Measurements from ENCODE around the gene SP100. TPM values are rescaled to one million over a fixed set of nuclear protein-coding genes. Genes with fewer than 3 reads are reported as not detected.
"Not testable (repeated sequence)": the region's sequence is repeated elsewhere in the genome, so short reads cannot be mapped to it uniquely, and the experiment has no call there.

SP100 gene
- polyA plus RNA-seq, 1 donor (not counting 4 experiments of a cell fraction or from before 2014, with no cell fraction given): 136 TPM

DNA sequence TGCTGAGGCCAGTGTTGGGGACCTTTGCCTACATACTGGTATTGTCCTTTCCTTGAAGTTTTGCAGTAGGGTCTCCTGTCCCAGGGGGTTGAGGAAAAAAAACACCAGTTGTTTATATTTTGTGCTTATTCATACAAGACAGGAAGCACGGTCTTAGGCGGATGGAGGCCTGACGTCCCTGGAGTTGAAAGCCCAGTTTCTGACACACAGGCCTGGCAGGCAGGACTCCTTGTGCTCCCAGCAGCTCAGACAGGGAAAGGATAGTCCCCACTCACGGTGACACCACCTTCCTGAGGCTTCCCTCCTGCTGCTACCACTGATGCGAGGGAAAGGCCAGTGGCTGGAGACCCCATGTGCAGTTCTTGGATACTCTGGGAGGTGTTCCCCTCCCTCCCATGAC is 15.5 kb upstream of the SP100 start:
- H3K79me2 ChIP-seq (ENCODE audit: control insufficient read depth, insufficient read depth, low read length): no peaks in the 10 kb centered on the region
- no peak overlapping the region for H3K9ac ChIP-seq (ENCODE audit: control insufficient read depth, extremely low read depth, insufficient read depth, low read length)
- no peak overlapping the region for H3K4me2 ChIP-seq (ENCODE audit: control insufficient read depth, extremely low read depth, insufficient read depth, low read depth, low read length)
- peaks cover 0 to 7% of the 10 kb centered on the region in 2 experiments for H3K36me3 ChIP-seq (ENCODE audit: control insufficient read depth in 2 of 2, extremely low read depth in 1 of 2, insufficient read depth in 2 of 2, low read length in 2 of 2)
- dilution Hi-C loops (cut with MboI; ENCODE audit: extremely low pct_ligation_motif_present, low sequenced_read_pairs): no loop called here
- no peaks in the 10 kb centered on the region for H3K9me3 ChIP-seq (ENCODE audit: control insufficient read depth, low read depth, low read length)
- H3K27me3 ChIP-seq (ENCODE audit: control insufficient read depth, extremely low read depth, insufficient read depth, low read length): no peaks in the 10 kb centered on the region
- no peaks in the 10 kb centered on the region for H3K4me1 ChIP-seq (ENCODE audit: control insufficient read depth, extremely low read depth, insufficient read depth, low read length)
- no peaks in the 10 kb centered on the region for H4K20me1 ChIP-seq (ENCODE audit: control insufficient read depth, extremely low read depth, insufficient read depth, low read length)
- no peaks in the 10 kb centered on the region for H3K9me1 ChIP-seq (ENCODE audit: control insufficient read depth, extremely low read depth, insufficient read depth, low read length)
- FAIRE-seq: no peak
- DNase-seq (ENCODE audit: low read depth, low spot score): no peak
- H3K27ac ChIP-seq (ENCODE audit: control insufficient read depth, insufficient read depth, low read length): no peak overlapping the region
- TF ChIP-seq, protein P1, sequence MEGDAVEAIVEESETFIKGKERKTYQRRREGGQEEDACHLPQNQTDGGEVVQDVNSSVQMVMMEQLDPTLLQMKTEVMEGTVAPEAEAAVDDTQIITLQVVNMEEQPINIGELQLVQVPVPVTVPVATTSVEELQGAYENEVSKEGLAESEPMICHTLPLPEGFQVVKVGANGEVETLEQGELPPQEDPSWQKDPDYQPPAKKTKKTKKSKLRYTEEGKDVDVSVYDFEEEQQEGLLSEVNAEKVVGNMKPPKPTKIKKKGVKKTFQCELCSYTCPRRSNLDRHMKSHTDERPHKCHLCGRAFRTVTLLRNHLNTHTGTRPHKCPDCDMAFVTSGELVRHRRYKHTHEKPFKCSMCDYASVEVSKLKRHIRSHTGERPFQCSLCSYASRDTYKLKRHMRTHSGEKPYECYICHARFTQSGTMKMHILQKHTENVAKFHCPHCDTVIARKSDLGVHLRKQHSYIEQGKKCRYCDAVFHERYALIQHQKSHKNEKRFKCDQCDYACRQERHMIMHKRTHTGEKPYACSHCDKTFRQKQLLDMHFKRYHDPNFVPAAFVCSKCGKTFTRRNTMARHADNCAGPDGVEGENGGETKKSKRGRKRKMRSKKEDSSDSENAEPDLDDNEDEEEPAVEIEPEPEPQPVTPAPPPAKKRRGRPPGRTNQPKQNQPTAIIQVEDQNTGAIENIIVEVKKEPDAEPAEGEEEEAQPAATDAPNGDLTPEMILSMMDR (optimal IDR thresholded peaks at IDR 0.05 in 1 of 3, IDR thresholded peaks at IDR 0.05 in 1 of 3, conservative IDR thresholded peaks at IDR 0.05 in 1 of 3; ENCODE audit: extremely low read depth in 1 of 3, insufficient read depth in 2 of 3, low read length in 3 of 3): no peak
- TF ChIP-seq EZH2 (IDR thresholded peaks at IDR 0.05; ENCODE audit: low read length): no peak
- no peak overlapping the region for H2AFZ ChIP-seq (ENCODE audit: control insufficient read depth, low read length)
- H3K4me3 ChIP-seq (ENCODE audit: control insufficient read depth in 2 of 3, extremely low read depth in 1 of 3, insufficient read depth in 2 of 3, low read depth in 1 of 3, low read length in 3 of 3): no peak overlapping the region

DNA sequence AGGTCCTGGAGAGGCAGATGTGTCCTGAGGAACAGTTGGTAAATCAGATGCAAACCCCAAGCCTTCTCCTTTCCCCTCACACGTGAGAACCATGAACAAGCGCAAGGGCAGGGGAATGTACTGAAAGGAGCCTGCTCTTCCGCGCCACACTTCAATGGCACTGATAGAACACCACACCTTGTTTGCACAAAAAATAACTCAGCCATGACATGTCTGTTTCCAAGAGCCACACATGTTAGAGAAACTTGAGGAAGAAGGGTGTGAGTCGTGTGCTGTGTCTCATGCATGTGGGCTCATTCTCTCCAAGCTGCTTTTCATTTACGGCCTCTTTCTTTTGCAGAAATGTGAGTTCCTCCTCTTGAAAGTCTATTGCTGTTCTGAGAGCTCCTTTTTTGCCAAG is 15.0 kb upstream of the SP100 start:
- H3K9ac ChIP-seq (ENCODE audit: control insufficient read depth, extremely low read depth, insufficient read depth, low read length); H3K9me3 ChIP-seq (ENCODE audit: control insufficient read depth, low read depth, low read length); H3K4me2 ChIP-seq (ENCODE audit: control insufficient read depth, extremely low read depth, insufficient read depth, low read depth, low read length); H3K4me1 ChIP-seq (ENCODE audit: control insufficient read depth, extremely low read depth, insufficient read depth, low read length); DNase-seq (ENCODE audit: low read depth, low spot score); dilution Hi-C loops (cut with MboI; ENCODE audit: extremely low pct_ligation_motif_present, low sequenced_read_pairs); H3K4me3 ChIP-seq (ENCODE audit: control insufficient read depth in 2 of 3, extremely low read depth in 1 of 3, insufficient read depth in 2 of 3, low read depth in 1 of 3, low read length in 3 of 3); FAIRE-seq; H4K20me1 ChIP-seq (ENCODE audit: control insufficient read depth, extremely low read depth, insufficient read depth, low read length); H3K36me3 ChIP-seq (ENCODE audit: control insufficient read depth in 2 of 2, extremely low read depth in 1 of 2, insufficient read depth in 2 of 2, low read length in 2 of 2); H3K27ac ChIP-seq (ENCODE audit: control insufficient read depth, insufficient read depth, low read length); H2AFZ ChIP-seq (ENCODE audit: control insufficient read depth, low read length); H3K27me3 ChIP-seq (ENCODE audit: control insufficient read depth, extremely low read depth, insufficient read depth, low read length); H3K9me1 ChIP-seq (ENCODE audit: control insufficient read depth, extremely low read depth, insufficient read depth, low read length); H3K79me2 ChIP-seq (ENCODE audit: control insufficient read depth, insufficient read depth, low read length): not testable (repeated sequence)

DNA sequence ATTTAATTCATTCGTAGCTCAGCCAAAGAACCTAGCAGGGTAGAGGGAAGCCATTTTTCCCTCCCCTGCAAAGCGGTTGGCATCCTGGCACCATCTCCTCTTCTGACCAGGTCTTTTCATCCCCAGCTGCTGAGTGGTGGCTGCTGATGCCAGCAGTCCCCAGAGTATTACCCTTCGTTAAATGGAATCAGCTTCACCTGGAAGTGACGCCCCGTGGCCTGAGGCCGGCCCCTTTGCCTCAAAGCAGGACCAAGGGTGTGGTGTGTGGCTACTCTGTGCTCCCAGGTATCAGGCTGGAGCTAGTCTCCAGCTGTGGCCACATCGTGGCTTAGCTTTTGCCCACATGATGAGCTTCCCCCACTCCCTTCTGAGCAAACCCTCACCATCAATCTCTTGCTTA is 12.3 kb upstream of the SP100 start:
- Histone ChIP-seq H3K4me3 (ENCODE audit: control insufficient read depth in 2 of 3, extremely low read depth in 1 of 3, insufficient read depth in 2 of 3, low read depth in 1 of 3, low read length in 3 of 3) (no peak overlapping the region), H3K9me3 (ENCODE audit: control insufficient read depth, low read depth, low read length) (no peaks in the 10 kb centered on the region), H3K9me1 (ENCODE audit: control insufficient read depth, extremely low read depth, insufficient read depth, low read length) (no peaks in the 10 kb centered on the region), H4K20me1 (ENCODE audit: control insufficient read depth, extremely low read depth, insufficient read depth, low read length) (no peaks in the 10 kb centered on the region), H3K36me3 (ENCODE audit: control insufficient read depth in 2 of 2, extremely low read depth in 1 of 2, insufficient read depth in 2 of 2, low read length in 2 of 2) (peaks cover 0 to 6% of the 10 kb centered on the region in 2 experiments), H3K27me3 (ENCODE audit: control insufficient read depth, extremely low read depth, insufficient read depth, low read length) (no peaks in the 10 kb centered on the region), H3K9ac (ENCODE audit: control insufficient read depth, extremely low read depth, insufficient read depth, low read length) (no peak overlapping the region), H3K4me2 (ENCODE audit: control insufficient read depth, extremely low read depth, insufficient read depth, low read depth, low read length) (no peak overlapping the region), H3K4me1 (ENCODE audit: control insufficient read depth, extremely low read depth, insufficient read depth, low read length) (peaks cover 4% of the 10 kb centered on the region), H3K79me2 (ENCODE audit: control insufficient read depth, insufficient read depth, low read length) (no peaks in the 10 kb centered on the region), H2AFZ (ENCODE audit: control insufficient read depth, low read length) (no peak overlapping the region), H3K27ac (ENCODE audit: control insufficient read depth, insufficient read depth, low read length) (no peak overlapping the region)
- dilution Hi-C loops (cut with MboI; ENCODE audit: extremely low pct_ligation_motif_present, low sequenced_read_pairs): no loop called here
- no peak for FAIRE-seq
- DNase-seq (ENCODE audit: low read depth, low spot score): no peak
- no peak for TF ChIP-seq EZH2 (IDR thresholded peaks at IDR 0.05; ENCODE audit: low read length)
- TF ChIP-seq, protein P1 (optimal IDR thresholded peaks at IDR 0.05 in 1 of 3, IDR thresholded peaks at IDR 0.05 in 1 of 3, conservative IDR thresholded peaks at IDR 0.05 in 1 of 3; ENCODE audit: extremely low read depth in 1 of 3, insufficient read depth in 2 of 3, low read length in 3 of 3): no peak
